ENCODE results near the gene FDXACB1.

GRCh38 chr11:111851067-111851466, 27.9 kb downstream of the FDXACB1 start:
- no peak for TF ChIP-seq CTCF (IDR thresholded peaks at IDR 0.05)
- TF ChIP-seq POLR2A (IDR thresholded peaks at IDR 0.05), result no peak
